Neural cell (in vitro differentiated cells): ENCODE data around the gene TFDP1. TPM values are rescaled to one million over a fixed set of nuclear protein-coding genes. Genes with fewer than 3 reads are reported as not detected.

Experiments used
- H2AFZ ChIP-seq: fragments of 200-600, 300-800 bp; sonication (generic), shearing (Covaris generic); 2 replicates; pipeline ENCODE4 v1.6.0; 2014; ENCODE audit warnings: low read depth, mild to moderate bottlenecking, antibody characterized with exemption, low read length, moderate library complexity
- H3F3A ChIP-seq: fragments of 200-600 bp; shearing (Covaris generic); 2 replicates; pipeline ENCODE4 v1.6.1; 2016; ENCODE audit warnings: mild to moderate bottlenecking, moderate library complexity, mixed read lengths, antibody characterized with exemption, low read length; ENCODE audit not compliant: insufficient read depth, poor library complexity, severe bottlenecking
- H3K27ac ChIP-seq: fragments of 200-600, 300-800 bp; sonication (generic), shearing (Covaris generic); 2 replicates; pipeline ENCODE4 v1.5.1; 2014; ENCODE audit warnings: mild to moderate bottlenecking, low read length, moderate library complexity
- H3K27me3 ChIP-seq: fragments of 300-800, 200-600 bp; sonication (generic), shearing (Covaris generic); 2 replicates; pipeline ENCODE4 v1.6.0; 2014; ENCODE audit warnings: mild to moderate bottlenecking, low read depth, low read length, moderate library complexity; ENCODE audit not compliant: insufficient read depth
- H3K36me3 ChIP-seq: fragments of 300-800, 200-600 bp; sonication (generic), shearing (Covaris generic); 2 replicates; pipeline ENCODE4 v1.5.1; 2014; ENCODE audit warnings: mild to moderate bottlenecking, antibody characterized with exemption, low read length, moderate library complexity; ENCODE audit not compliant: insufficient read depth
- H3K4me2 ChIP-seq: fragments of 300-800, 200-600 bp; sonication (generic), shearing (Covaris generic); 2 replicates; pipeline ENCODE4 v1.6.0; 2014; ENCODE audit warnings: mild to moderate bottlenecking, low read length
- H3K4me3 ChIP-seq: fragments of 300-800, 200-600 bp; sonication (generic), shearing (Covaris generic); 2 replicates; pipeline ENCODE4 v1.5.1; 2014; ENCODE audit warnings: mild to moderate bottlenecking, low read length, moderate library complexity
- H3K79me2 ChIP-seq: fragments of 200-600 bp; shearing (Covaris generic); replicated peaks from 2 replicates; pipeline ENCODE4 v1.6.0; 2014; ENCODE audit warnings: mild to moderate bottlenecking, low read length, moderate library complexity; ENCODE audit not compliant: insufficient read depth
- H3K9ac ChIP-seq: fragments of 300-800, 200-600 bp; sonication (generic), shearing (Covaris generic); 2 replicates; pipeline ENCODE4 v1.6.1; 2016; ENCODE audit warnings: mild to moderate bottlenecking, low read length, mixed read lengths
- H3K9me2 ChIP-seq: fragments of 200-600 bp; shearing (Covaris generic); 2 replicates; pipeline ENCODE4 v1.6.1; 2016; ENCODE audit warnings: mild to moderate bottlenecking, low read length, mixed read lengths; ENCODE audit not compliant: insufficient read depth
- H3K9me3 ChIP-seq: fragments of 200-600, 300-800 bp; sonication (generic), shearing (Covaris generic); 2 replicates; pipeline ENCODE4 v1.6.1; 2016; ENCODE audit warnings: mild to moderate bottlenecking, mixed run types, low read length, moderate library complexity, mixed read lengths
- H4K20me1 ChIP-seq: fragments of 200-600 bp; shearing (Covaris generic); 2 replicates; pipeline ENCODE4 v1.6.1; 2016; ENCODE audit warnings: mild to moderate bottlenecking, mixed run types; ENCODE audit not compliant: insufficient read depth
- CTCF ChIP-seq: fragments of 450-650 bp; IDR thresholded peaks from 2 replicates; pipeline ENCODE4 v1.5.1; 2014; ENCODE audit warnings: antibody characterized with exemption, mild to moderate bottlenecking, moderate library complexity; ENCODE audit not compliant: poor library complexity, severe bottlenecking
- EP300 ChIP-seq: fragments of 450-650 bp; conservative IDR thresholded peaks from 2 replicates; pipeline ENCODE4 v1.6.1; 2014; ENCODE audit warnings: antibody characterized with exemption, mild to moderate bottlenecking, moderate library complexity; ENCODE audit not compliant: poor library complexity, severe bottlenecking
- EZH2 ChIP-seq: fragments of 200-600, 300-800 bp; shearing (Covaris generic), sonication (generic); IDR thresholded peaks from 2 replicates; pipeline ENCODE4 v1.6.1; 2014; ENCODE audit warnings: antibody characterized with exemption, low read length, borderline replicate concordance, mild to moderate bottlenecking; ENCODE audit not compliant: insufficient read depth, poor library complexity, severe bottlenecking
- MXI1 ChIP-seq: fragments of 450-650 bp; conservative IDR thresholded peaks from 2 replicates; pipeline ENCODE4 v1.6.1; 2014; ENCODE audit warnings: antibody characterized with exemption, mild to moderate bottlenecking; ENCODE audit not compliant: poor library complexity, severe bottlenecking
- POLR2AphosphoS5 ChIP-seq: IDR thresholded peaks from 2 replicates; pipeline ENCODE4 v1.6.1; 2012
- RAD21 ChIP-seq: fragments of 450-650 bp; conservative IDR thresholded peaks from 2 replicates; pipeline ENCODE4 v1.6.1; 2014; ENCODE audit warnings: antibody characterized with exemption, mild to moderate bottlenecking, moderate library complexity
- REST ChIP-seq: IDR thresholded peaks from 2 replicates; pipeline ENCODE4 v1.6.1; 2012; ENCODE audit warnings: borderline replicate concordance
- SMC3 ChIP-seq: fragments of 450-650 bp; conservative IDR thresholded peaks from 2 replicates; pipeline ENCODE4 v1.6.1; 2014; ENCODE audit warnings: antibody characterized with exemption, mild to moderate bottlenecking, moderate library complexity; ENCODE audit not compliant: poor library complexity
- TAF1 ChIP-seq: IDR thresholded peaks from 2 replicates; pipeline ENCODE4 v1.6.1; 2012; ENCODE audit warnings: low read depth
- polyA plus RNA-seq: library from polyadenylated mRNA; depleted of rRNA; stranded (reverse); fragments of >200 nt; gene quantifications from 2 replicates; pipeline ENCODE4 v1.2.3, GENCODE V29; 2014

Gene TFDP1
- polyA plus RNA-seq, 1 donor from 2014 or later = 81.2 TPM

GRCh38 chr13:113651511-113652403, 67.2 kb downstream of the TFDP1 start:
- Histone ChIP-seq H3K9me3 (no peaks in the 10 kb centered on the region), H3K9ac (no peak overlapping the region), H3K27ac (no peak overlapping the region), H3K79me2 (no peaks in the 10 kb centered on the region), H3K36me3 (no peaks in the 10 kb centered on the region), H4K20me1 (no peaks in the 10 kb centered on the region), H3K27me3 (no peaks in the 10 kb centered on the region), H3F3A (no peaks in the 10 kb centered on the region), H3K4me2 (no peak overlapping the region), H3K4me3 (no peak overlapping the region), H2AFZ (no peak overlapping the region), H3K9me2 (no peaks in the 10 kb centered on the region)
- no peak for TF ChIP-seq EP300
- no peak for TF ChIP-seq MXI1
- TF ChIP-seq EZH2 = no peak
- TF ChIP-seq SMC3 = no peak
- no peak for TF ChIP-seq POLR2AphosphoS5
- no peak for TF ChIP-seq REST
- TF ChIP-seq TAF1 = no peak
- TF ChIP-seq CTCF = no peak
- no peak for TF ChIP-seq RAD21

- TF ChIP-seq TAF1 (no peak), POLR2AphosphoS5 (no peak), SMC3 (no peak), MXI1 (no peak), EP300 (no peak)
- H3K27me3 ChIP-seq = no peaks in the 10 kb centered on the region
- no peaks in the 10 kb centered on the region for H4K20me1 ChIP-seq
- no peak overlapping the region for H3K4me2 ChIP-seq
- H3K9me3 ChIP-seq = no peaks in the 10 kb centered on the region
- no peaks in the 10 kb centered on the region for H3F3A ChIP-seq
- H3K79me2 ChIP-seq = no peaks in the 10 kb centered on the region
- no peaks in the 10 kb centered on the region for H3K36me3 ChIP-seq
- no peaks in the 10 kb centered on the region for H3K9me2 ChIP-seq
- no peak overlapping the region for H3K9ac ChIP-seq
- H3K4me3 ChIP-seq = no peak overlapping the region
- no peak overlapping the region for H2AFZ ChIP-seq
- no peak overlapping the region for H3K27ac ChIP-seq
Observed at GRCh38 chr13:113652404-113653263, 68.1 kb downstream of the TFDP1 start.
